Glutamatergic neuron (in vitro differentiated cells): ENCODE results near the gene VAMP5. TPM values are rescaled to one million over a fixed set of nuclear protein-coding genes. Genes with fewer than 3 reads are reported as not detected.

Source experiments
- DNase-seq: peaks from one replicate; pipeline ENCODE4 v3.0.0; 2022
- H3K27ac Mint-ChIP-seq: one replicate; pipeline ENCODE4 v1.8.0; 2020; ENCODE audit warnings: mild to moderate bottlenecking, mixed read lengths, inconsistent platforms; ENCODE audit not compliant: unreplicated experiment
- H3K27me3 Mint-ChIP-seq: one replicate; pipeline ENCODE4 v1.8.0; 2020; ENCODE audit warnings: mild to moderate bottlenecking, moderate library complexity, mixed read lengths, inconsistent platforms; ENCODE audit not compliant: unreplicated experiment
- H3K36me3 Mint-ChIP-seq: one replicate; pipeline ENCODE4 v1.8.0; 2020; ENCODE audit warnings: mild to moderate bottlenecking, mixed read lengths, inconsistent platforms; ENCODE audit not compliant: unreplicated experiment
- H3K4me1 Mint-ChIP-seq: one replicate; pipeline ENCODE4 v1.8.0; 2020; ENCODE audit warnings: mild to moderate bottlenecking, low read depth, mixed read lengths, inconsistent platforms; ENCODE audit not compliant: unreplicated experiment
- H3K4me3 Mint-ChIP-seq: one replicate; pipeline ENCODE4 v1.8.0; 2020; ENCODE audit warnings: mild to moderate bottlenecking, mixed read lengths, inconsistent platforms; ENCODE audit not compliant: unreplicated experiment
- H3K9me3 Mint-ChIP-seq: one replicate; pipeline ENCODE4 v1.8.0; 2020; ENCODE audit warnings: mild to moderate bottlenecking, moderate library complexity, mixed read lengths, inconsistent platforms; ENCODE audit not compliant: unreplicated experiment
- total RNA-seq: library from RNA; stranded (reverse); fragmentation: NEBNext Ultra II Directional; extraction: Animal tissue kit (Norgen Biotek cat#: 25700); gene quantifications from one replicate; pipeline ENCODE4 v1.2.1, GENCODE V29; 2021; ENCODE audit not compliant: unreplicated experiment
- TF ChIP-seq, protein P1 (sequence below): fragments of 200-600 bp; sonication (generic); IDR thresholded peaks from one replicate; pipeline ENCODE4 v1.5.0; 2021; ENCODE audit not compliant: partially characterized antibody, unreplicated experiment

Gene VAMP5
- total RNA-seq, 1 donor from 2014 or later, result 1.4 TPM

DNA sequence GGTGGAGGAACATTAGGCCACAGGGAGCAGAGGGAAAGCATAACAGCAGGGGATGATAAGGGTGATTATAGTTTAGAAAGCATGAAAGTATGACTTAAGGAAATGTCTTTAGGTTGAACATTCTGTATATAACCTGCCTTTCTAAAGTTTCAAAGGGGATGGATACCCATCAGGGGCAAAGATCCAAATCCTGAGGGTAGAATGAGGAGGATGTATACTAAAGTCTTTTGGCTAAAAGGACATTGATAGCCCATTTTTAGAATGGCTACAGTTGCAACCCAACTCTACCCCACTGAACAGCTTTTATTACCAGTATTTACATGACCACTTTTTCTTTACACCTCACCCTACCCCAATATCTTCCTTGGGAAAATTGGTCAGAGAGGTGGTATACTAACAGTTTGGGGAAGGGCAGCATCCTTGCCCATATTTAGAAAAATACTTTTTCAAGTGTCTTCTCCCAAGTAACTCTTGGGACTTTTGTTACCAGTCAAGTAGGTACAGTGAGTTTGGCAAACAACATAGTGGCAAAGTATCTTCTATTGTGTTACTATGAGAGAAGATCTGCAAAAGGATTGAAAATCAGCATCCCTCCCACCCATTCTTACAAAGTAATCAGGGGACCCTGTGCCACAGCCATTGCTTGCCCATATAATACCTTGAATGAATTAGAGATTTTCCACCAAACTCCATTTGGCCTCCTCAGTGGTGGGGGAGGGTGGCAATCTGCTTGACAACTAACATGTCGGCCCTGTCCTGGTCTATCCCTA lies 37.0 kb upstream of the VAMP5 start:
- peaks cover 4% of the 10 kb centered on the region for H3K9me3 Mint-ChIP-seq
- H3K36me3 Mint-ChIP-seq, result peaks cover 5% of the 10 kb centered on the region
- DNase-seq, result no peak
- peaks cover 3% of the 10 kb centered on the region for H3K27me3 Mint-ChIP-seq
- TF ChIP-seq, protein P1, sequence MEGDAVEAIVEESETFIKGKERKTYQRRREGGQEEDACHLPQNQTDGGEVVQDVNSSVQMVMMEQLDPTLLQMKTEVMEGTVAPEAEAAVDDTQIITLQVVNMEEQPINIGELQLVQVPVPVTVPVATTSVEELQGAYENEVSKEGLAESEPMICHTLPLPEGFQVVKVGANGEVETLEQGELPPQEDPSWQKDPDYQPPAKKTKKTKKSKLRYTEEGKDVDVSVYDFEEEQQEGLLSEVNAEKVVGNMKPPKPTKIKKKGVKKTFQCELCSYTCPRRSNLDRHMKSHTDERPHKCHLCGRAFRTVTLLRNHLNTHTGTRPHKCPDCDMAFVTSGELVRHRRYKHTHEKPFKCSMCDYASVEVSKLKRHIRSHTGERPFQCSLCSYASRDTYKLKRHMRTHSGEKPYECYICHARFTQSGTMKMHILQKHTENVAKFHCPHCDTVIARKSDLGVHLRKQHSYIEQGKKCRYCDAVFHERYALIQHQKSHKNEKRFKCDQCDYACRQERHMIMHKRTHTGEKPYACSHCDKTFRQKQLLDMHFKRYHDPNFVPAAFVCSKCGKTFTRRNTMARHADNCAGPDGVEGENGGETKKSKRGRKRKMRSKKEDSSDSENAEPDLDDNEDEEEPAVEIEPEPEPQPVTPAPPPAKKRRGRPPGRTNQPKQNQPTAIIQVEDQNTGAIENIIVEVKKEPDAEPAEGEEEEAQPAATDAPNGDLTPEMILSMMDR, result no peak
- H3K27ac Mint-ChIP-seq, result no peak overlapping the region
- peaks cover 22% of the 10 kb centered on the region for H3K4me1 Mint-ChIP-seq
- H3K4me3 Mint-ChIP-seq, result no peak overlapping the region

DNA sequence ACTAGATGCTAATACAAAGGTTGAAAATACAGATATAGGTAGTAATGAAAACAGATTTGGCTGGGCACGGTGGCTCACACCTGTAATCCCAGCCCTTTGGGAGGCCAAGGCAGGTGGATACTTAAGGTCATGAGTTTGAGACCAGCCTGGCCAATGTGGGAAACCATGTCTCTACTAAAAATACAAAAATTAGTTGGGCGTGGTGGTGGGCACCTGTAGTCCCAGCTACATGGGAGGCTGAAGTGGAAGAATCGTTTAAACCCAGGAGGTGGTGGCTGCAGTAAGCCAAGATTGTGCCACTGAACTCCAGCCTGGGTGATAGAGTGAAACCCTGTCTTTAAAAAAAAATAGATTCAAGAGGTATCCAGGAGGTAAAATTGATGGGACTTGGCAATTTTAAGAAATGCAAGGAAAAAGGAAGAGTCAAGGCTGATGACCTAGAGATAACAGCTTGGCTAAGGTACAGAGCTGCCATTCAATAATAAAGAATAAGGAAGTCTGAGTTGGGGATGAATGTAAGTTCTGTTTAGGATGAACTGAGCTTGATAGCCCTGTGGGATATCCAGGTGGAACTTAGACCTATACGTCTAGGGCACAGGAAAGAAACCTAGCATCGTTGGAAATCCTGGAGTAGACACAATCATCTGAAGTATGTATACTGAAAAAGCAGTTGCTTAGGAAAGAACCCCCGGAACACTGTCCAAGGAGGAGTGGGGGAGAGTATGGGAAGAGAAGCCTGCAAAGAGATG lies 36.2 kb upstream of the VAMP5 start:
- peaks cover 3% of the 10 kb centered on the region for H3K27me3 Mint-ChIP-seq
- DNase-seq, result no peak
- H3K4me3 Mint-ChIP-seq, result no peak overlapping the region
- H3K4me1 Mint-ChIP-seq, result peaks cover 14% of the 10 kb centered on the region
- TF ChIP-seq, protein P1, result no peak
- H3K9me3 Mint-ChIP-seq, result peaks cover 4% of the 10 kb centered on the region
- H3K36me3 Mint-ChIP-seq, result peaks cover 4% of the 10 kb centered on the region
- H3K27ac Mint-ChIP-seq, result no peak overlapping the region

DNA sequence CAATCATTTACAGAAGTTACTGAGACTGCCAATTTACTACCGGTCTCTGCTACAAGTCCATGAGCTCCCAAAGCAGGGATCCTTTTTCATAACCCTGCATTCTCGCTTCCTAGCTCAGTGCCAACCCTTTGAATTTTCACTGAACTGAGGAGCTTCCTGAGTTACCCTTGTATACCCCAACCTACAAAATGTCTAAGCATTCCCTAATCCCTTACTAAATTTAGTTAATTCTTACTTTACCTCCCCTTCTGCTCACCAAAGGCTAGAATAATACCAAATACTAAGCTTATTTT lies 35.7 kb upstream of the VAMP5 start:
- H3K36me3 Mint-ChIP-seq, result no peaks in the 10 kb centered on the region
- H3K9me3 Mint-ChIP-seq, result peaks cover 4% of the 10 kb centered on the region

DNA sequence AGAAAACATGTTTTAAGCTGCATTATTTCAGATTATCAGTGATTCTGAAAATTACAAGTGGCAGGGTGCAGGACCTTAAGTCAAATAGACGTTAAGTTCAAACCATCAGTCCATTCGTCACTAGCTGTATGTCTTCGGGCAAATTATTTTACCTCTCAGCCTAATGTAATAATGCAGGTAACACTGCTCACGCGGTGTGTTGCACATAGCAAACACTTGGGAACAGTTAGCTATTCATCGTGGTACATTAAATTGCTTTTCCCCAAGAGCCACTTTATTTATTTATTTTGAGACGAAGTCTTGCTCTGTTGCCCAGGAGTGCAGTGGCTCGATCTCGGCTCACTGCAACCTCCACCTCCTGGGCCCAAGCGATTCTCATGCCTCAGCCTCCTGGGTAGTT lies 35.1 kb upstream of the VAMP5 start:
- H3K4me1 Mint-ChIP-seq, result peaks cover 5% of the 10 kb centered on the region
- peaks cover 3% of the 10 kb centered on the region for H3K27me3 Mint-ChIP-seq
- no peaks in the 10 kb centered on the region for H3K36me3 Mint-ChIP-seq
- peaks cover 4% of the 10 kb centered on the region for H3K9me3 Mint-ChIP-seq
- H3K4me3 Mint-ChIP-seq, result no peak overlapping the region
- H3K27ac Mint-ChIP-seq, result no peak overlapping the region
- no peak for DNase-seq
- TF ChIP-seq, protein P1, result no peak

More for the DNA sequence above, 35.7 kb upstream of the VAMP5 start:
- TF ChIP-seq, protein P1, result no peak
- no peak for DNase-seq
- no peak overlapping the region for H3K27ac Mint-ChIP-seq
- H3K4me3 Mint-ChIP-seq, result no peak overlapping the region
- peaks cover 3% of the 10 kb centered on the region for H3K27me3 Mint-ChIP-seq
- peaks cover 9% of the 10 kb centered on the region for H3K4me1 Mint-ChIP-seq

DNA sequence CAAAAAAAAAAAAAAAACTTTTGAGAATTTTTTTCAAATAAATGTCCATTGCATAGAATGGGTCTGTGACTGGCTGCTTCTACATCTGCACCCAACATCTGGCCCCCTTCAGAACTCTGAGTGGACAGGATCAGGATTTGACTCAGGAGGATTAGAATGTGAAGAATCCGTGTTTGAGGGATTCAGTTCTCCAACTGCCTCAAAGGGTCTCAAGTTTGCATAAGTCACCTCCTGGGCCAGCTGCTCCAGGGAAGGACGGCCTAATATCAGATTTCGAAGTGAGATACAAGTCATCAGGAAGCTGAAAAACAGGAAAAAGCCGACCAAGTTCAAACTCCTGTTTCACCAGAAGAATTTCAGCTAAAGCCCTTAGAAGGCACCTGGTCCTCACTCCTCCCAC lies 34.4 kb upstream of the VAMP5 start:
- no peak overlapping the region for H3K4me3 Mint-ChIP-seq
- H3K27ac Mint-ChIP-seq, result no peak overlapping the region
- no peak for DNase-seq
- H3K27me3 Mint-ChIP-seq, result peaks cover 3% of the 10 kb centered on the region
- H3K9me3 Mint-ChIP-seq, result peaks cover 5% of the 10 kb centered on the region
- no peaks in the 10 kb centered on the region for H3K36me3 Mint-ChIP-seq
- TF ChIP-seq, protein P1, result no peak
- peaks cover 2% of the 10 kb centered on the region for H3K4me1 Mint-ChIP-seq
